Measurements from ENCODE around the gene LPA. TPM values are rescaled to one million over a fixed set of nuclear protein-coding genes. Genes with fewer than 3 reads are reported as not detected.

Gene LPA
- total RNA-seq, 5 donors from 2014 or later (not counting 1 experiment from before 2014, with no cell fraction given), result 0.09 to 0.23 TPM; not detected in 3

DNA sequence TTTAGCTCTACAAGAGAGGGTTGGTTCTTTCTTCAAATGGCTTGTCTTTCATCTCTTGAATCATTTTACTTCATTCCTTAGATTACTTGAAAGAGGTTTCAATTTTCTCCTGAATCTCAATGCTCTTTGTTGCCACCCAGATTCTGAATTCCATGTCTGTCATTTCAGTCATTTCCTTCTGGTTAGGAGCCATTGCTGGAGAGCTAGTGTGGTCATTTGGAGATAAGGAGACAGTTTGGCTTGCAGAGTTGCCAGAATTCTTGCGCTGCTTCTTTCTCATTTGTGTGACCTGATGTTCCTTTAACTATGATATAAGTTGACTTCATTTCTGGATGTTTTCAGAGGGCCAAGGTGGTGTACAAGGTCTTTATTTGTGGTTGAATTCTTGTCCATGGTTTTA, 158.1 kb downstream of the LPA start:
- DNase-seq, result no peak
- Mint-ChIP-seq H3K27ac (no peak overlapping the region), H3K27me3 (peaks cover 0 to 4% of the 10 kb centered on the region in 2 donors), H3K36me3 (peaks cover 24% of the 10 kb centered on the region), H3K9me3 (peaks cover 9 to 16% (median 10%) of the 10 kb centered on the region in 3 donors), H3K4me1 (peaks cover 0 to 8% (median 0%) of the 10 kb centered on the region in 3 donors), H3K4me3 (no peak overlapping the region)
- Histone ChIP-seq H3K4me1 (ENCODE audit: control insufficient read depth in 1 of 2, extremely low read depth in 1 of 2, insufficient read depth in 2 of 2, low read length in 2 of 2) (no peaks in the 10 kb centered on the region), H3K27ac (ENCODE audit: low read length) (no peak overlapping the region), H3K9me3 (no peaks in the 10 kb centered on the region), H3K27me3 (replicated peaks in 1 of 2; ENCODE audit: control insufficient read depth in 2 of 2, extremely low read depth in 1 of 2, insufficient read depth in 2 of 2, low read length in 1 of 2) (no peaks in the 10 kb centered on the region), H3K4me3 (ENCODE audit: control insufficient read depth in 1 of 2, extremely low read depth in 1 of 2, low read length in 1 of 2) (no peak overlapping the region), H3K36me3 (ENCODE audit: control insufficient read depth in 2 of 2, extremely low read depth in 1 of 2, insufficient read depth in 1 of 2, low read length in 1 of 2) (no peaks in the 10 kb centered on the region)
- no peak for ATAC-seq (replicated peaks in 1 of 4)
- ChIA-PET POLR2A (no interaction called here), CTCF (no interaction called here)
- no CpG with 5 or more reads among the region's 1 CpG for WGBS (ENCODE audit: insufficient coverage)

DNA sequence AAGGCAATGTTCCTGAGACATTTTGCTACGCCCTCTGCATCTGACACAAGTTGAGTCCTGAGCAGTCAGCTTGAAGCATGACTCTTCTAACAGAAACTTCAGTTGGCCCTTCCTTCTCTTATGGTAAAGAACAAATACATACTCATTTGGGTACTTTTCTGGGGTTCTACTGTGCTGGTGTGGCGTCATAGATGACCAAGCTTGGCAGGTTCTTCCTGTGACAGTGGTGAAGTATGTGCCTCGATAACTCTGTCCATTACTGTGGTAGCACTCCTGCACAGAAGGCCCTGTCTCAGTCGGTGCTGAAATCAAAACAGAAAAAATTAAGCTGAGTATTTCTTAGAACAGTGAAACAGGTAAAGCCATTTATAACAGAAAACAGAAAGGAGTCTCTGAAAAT, 163.4 kb downstream of the LPA start:
- ChIA-PET CTCF (interaction anchor here in 1 of 2 donors (1.3 kb wide), 1 partner anchor 19 kb away, joined by 3 read pairs; no protein-coding TSS in a partner anchor), POLR2A (no interaction called here)
- no peak overlapping the region for H3K27ac ChIP-seq (ENCODE audit: low read length)
- Mint-ChIP-seq H3K27ac (no peak overlapping the region), H3K9me3 (peaks cover 9 to 16% (median 10%) of the 10 kb centered on the region in 3 donors), H3K36me3 (peaks cover 53% of the 10 kb centered on the region), H3K4me3 (no peak overlapping the region), H3K27me3 (peaks cover 0 to 6% of the 10 kb centered on the region in 2 donors), H3K4me1 (no peaks in the 10 kb centered on the region)
- H3K27me3 ChIP-seq (replicated peaks in 1 of 2; ENCODE audit: control insufficient read depth in 2 of 2, extremely low read depth in 1 of 2, insufficient read depth in 2 of 2, low read length in 1 of 2), result no peaks in the 10 kb centered on the region
- H3K4me3 ChIP-seq (ENCODE audit: control insufficient read depth in 1 of 2, extremely low read depth in 1 of 2, low read length in 1 of 2), result no peak overlapping the region
- no peak for ATAC-seq (replicated peaks in 1 of 4)
- H3K4me1 ChIP-seq (ENCODE audit: control insufficient read depth in 1 of 2, extremely low read depth in 1 of 2, insufficient read depth in 2 of 2, low read length in 2 of 2), result no peaks in the 10 kb centered on the region
- no peak for DNase-seq
- 81% methylated on average over 3 of the region's 4 CpGs for WGBS (ENCODE audit: insufficient coverage)
- no peaks in the 10 kb centered on the region for H3K9me3 ChIP-seq
- H3K36me3 ChIP-seq (ENCODE audit: control insufficient read depth in 2 of 2, extremely low read depth in 1 of 2, insufficient read depth in 1 of 2, low read length in 1 of 2), result peaks cover 0 to 17% of the 10 kb centered on the region in 2 donors

DNA sequence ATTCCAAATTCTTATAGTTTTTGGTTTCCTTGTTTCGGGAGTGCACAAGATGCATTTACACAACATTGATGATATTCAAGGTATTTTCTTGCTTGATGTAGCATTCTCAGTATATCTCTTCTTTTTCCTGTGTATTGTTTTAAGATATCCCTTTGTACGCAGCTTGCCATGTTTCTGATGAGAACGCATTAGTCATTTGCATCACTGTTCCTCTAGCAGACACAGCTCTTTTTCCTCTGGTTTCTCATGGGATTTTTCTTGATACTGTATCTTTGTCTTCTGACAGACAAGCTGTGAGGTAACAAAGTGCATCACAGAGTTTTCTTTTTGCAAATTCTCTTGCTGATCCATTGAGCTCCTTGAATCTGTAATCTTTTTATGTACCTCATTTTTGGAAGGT, 169.5 kb downstream of the LPA start:
- H3K36me3 ChIP-seq (ENCODE audit: control insufficient read depth in 2 of 2, extremely low read depth in 1 of 2, insufficient read depth in 1 of 2, low read length in 1 of 2), result peaks cover 0 to 14% of the 10 kb centered on the region in 2 donors
- H3K9me3 Mint-ChIP-seq, result no peaks in the 10 kb centered on the region
- no CpG with 5 or more reads among the region's 3 CpGs for WGBS (ENCODE audit: insufficient coverage)
- no peaks in the 10 kb centered on the region for H3K4me1 Mint-ChIP-seq
- no peak overlapping the region for H3K27ac ChIP-seq (ENCODE audit: low read length)
- no peak overlapping the region for H3K4me3 Mint-ChIP-seq
- H3K4me1 ChIP-seq (ENCODE audit: control insufficient read depth in 1 of 2, extremely low read depth in 1 of 2, insufficient read depth in 2 of 2, low read length in 2 of 2), result no peaks in the 10 kb centered on the region
- H3K27ac Mint-ChIP-seq, result no peak overlapping the region
- no peaks in the 10 kb centered on the region for H3K9me3 ChIP-seq
- no peaks in the 10 kb centered on the region for H3K27me3 ChIP-seq (replicated peaks in 1 of 2; ENCODE audit: control insufficient read depth in 2 of 2, extremely low read depth in 1 of 2, insufficient read depth in 2 of 2, low read length in 1 of 2)
- peaks cover 69% of the 10 kb centered on the region for H3K36me3 Mint-ChIP-seq
- no peak for DNase-seq
- CTCF ChIA-PET, result no interaction called here
- POLR2A ChIA-PET, result interaction anchor here in 1 of 2 donors (0.7 kb wide), 1 partner anchor 291 kb away, joined by 5 read pairs; no protein-coding TSS in a partner anchor
- peaks cover 0 to 6% of the 10 kb centered on the region in 2 donors for H3K27me3 Mint-ChIP-seq
- H3K4me3 ChIP-seq (ENCODE audit: control insufficient read depth in 1 of 2, extremely low read depth in 1 of 2, low read length in 1 of 2), result no peak overlapping the region
- ATAC-seq (replicated peaks in 1 of 4), result no peak

DNA sequence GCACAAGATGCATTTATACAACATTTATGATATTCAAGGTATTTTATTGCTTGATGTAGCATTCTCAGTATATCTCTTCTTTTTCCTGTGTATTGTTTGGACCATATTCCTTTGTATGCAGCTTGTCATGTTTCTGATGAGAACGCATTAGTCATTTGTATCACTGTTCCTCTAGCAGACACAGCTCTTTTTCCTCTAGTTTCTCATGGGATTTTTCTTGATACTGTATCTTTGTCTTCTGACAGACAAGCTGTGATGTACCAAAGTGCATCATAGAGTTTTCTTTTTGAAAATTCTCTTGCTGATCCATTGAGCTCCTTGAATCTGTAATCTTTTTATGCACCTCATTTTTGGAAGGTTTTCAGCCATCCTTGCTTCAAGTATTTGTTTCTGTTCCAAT, 175.0 kb downstream of the LPA start:
- Mint-ChIP-seq H3K9me3 (no peaks in the 10 kb centered on the region), H3K4me1 (no peaks in the 10 kb centered on the region), H3K27me3 (no peaks in the 10 kb centered on the region), H3K4me3 (no peak overlapping the region), H3K36me3 (peaks cover 86% of the 10 kb centered on the region), H3K27ac (no peak overlapping the region)
- H3K9me3 ChIP-seq, result no peaks in the 10 kb centered on the region
- no CpG with 5 or more reads among the region's 1 CpG for WGBS (ENCODE audit: insufficient coverage)
- ChIA-PET POLR2A (no interaction called here), CTCF (no interaction called here)
- no peak overlapping the region for H3K4me3 ChIP-seq (ENCODE audit: control insufficient read depth in 1 of 2, extremely low read depth in 1 of 2, low read length in 1 of 2)
- no peaks in the 10 kb centered on the region for H3K27me3 ChIP-seq (replicated peaks in 1 of 2; ENCODE audit: control insufficient read depth in 2 of 2, extremely low read depth in 1 of 2, insufficient read depth in 2 of 2, low read length in 1 of 2)
- H3K36me3 ChIP-seq (ENCODE audit: control insufficient read depth in 2 of 2, extremely low read depth in 1 of 2, insufficient read depth in 1 of 2, low read length in 1 of 2), result peaks cover 0 to 24% of the 10 kb centered on the region in 2 donors
- ATAC-seq (replicated peaks in 1 of 4) (no peak), DNase-seq (no peak)
- no peak overlapping the region for H3K27ac ChIP-seq (ENCODE audit: low read length)
- no peaks in the 10 kb centered on the region for H3K4me1 ChIP-seq (ENCODE audit: control insufficient read depth in 1 of 2, extremely low read depth in 1 of 2, insufficient read depth in 2 of 2, low read length in 2 of 2)

DNA sequence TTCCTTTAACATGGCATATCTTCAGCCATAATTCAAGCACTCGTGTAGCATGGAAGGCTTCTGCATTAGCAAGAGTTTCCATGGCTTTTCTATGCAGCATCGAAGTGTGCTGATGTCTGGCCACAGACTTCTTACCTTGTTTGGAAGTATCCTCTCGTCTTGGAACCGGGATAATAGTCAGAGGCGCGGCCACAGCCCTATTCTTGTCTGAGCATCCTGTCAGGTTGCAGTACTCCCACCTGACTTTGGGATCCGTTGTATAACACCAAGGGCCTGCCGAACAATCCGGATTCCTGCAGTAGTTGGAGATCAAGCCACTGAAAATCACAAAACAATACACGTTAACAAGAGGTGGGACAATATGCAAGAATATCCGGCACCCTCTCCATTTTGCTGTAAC, 177.0 kb downstream of the LPA start:
- peaks cover 91% of the 10 kb centered on the region for H3K36me3 Mint-ChIP-seq

More for the DNA sequence above, 177.0 kb downstream of the LPA start:
- Histone ChIP-seq H3K27ac (ENCODE audit: low read length) (no peak overlapping the region), H3K27me3 (replicated peaks in 1 of 2; ENCODE audit: control insufficient read depth in 2 of 2, extremely low read depth in 1 of 2, insufficient read depth in 2 of 2, low read length in 1 of 2) (no peaks in the 10 kb centered on the region), H3K9me3 (no peaks in the 10 kb centered on the region), H3K4me3 (ENCODE audit: control insufficient read depth in 1 of 2, extremely low read depth in 1 of 2, low read length in 1 of 2) (no peak overlapping the region), H3K4me1 (ENCODE audit: control insufficient read depth in 1 of 2, extremely low read depth in 1 of 2, insufficient read depth in 2 of 2, low read length in 2 of 2) (no peaks in the 10 kb centered on the region), H3K36me3 (ENCODE audit: control insufficient read depth in 2 of 2, extremely low read depth in 1 of 2, insufficient read depth in 1 of 2, low read length in 1 of 2) (peaks cover 0 to 19% of the 10 kb centered on the region in 2 donors)
- no peaks in the 10 kb centered on the region for H3K4me1 Mint-ChIP-seq
- ATAC-seq (replicated peaks in 1 of 4) (no peak), DNase-seq (no peak)
- H3K27me3 Mint-ChIP-seq, result no peaks in the 10 kb centered on the region
- POLR2A ChIA-PET, result no interaction called here
- 82% methylated on average over 9 of the region's 11 CpGs for WGBS (ENCODE audit: insufficient coverage)
- H3K27ac Mint-ChIP-seq, result no peak overlapping the region
- H3K4me3 Mint-ChIP-seq, result no peak overlapping the region
- CTCF ChIA-PET, result no interaction called here
- H3K9me3 Mint-ChIP-seq, result peaks cover 0 to 4% (median 0%) of the 10 kb centered on the region in 3 donors

Other genes starting within 250 kb of the LPA start
- gene PLG, start 38.0 kb upstream of the LPA start, total RNA-seq, result 1 to 10 TPM in 1 of 5 donors, under 1 TPM in 2, not detected in 2; 0.73 to 1.9 (median 0.76) TPM

Measured in T-cell (primary cell).